Measurements from ENCODE around the gene TOM1L2.

DNA sequence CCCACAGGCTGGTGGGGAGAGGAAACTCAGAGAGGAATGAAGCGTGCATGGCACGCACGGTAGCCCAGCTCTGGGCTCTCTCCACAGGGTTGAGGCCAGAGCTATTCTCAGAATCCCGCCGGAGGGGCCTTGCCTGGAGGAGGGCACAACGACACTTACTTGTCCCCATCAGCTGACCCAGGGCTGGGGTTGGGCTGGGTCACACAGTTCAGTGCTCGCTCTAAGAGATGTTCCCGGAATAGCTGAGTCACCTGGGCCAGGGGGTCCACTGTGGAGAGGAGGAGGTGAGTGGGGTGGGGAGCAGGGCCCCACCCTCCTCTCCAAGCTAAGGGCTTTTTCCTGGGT lies 157.2 kb downstream of the TOM1L2 start:
- no peak for TF ChIP-seq POLR2AphosphoS5 (IDR thresholded peaks at IDR 0.05; ENCODE audit: low read depth)
- no peak for TF ChIP-seq CTCF (IDR thresholded peaks at IDR 0.05; ENCODE audit: insufficient read depth, low read length)
- TF ChIP-seq, protein P1, sequence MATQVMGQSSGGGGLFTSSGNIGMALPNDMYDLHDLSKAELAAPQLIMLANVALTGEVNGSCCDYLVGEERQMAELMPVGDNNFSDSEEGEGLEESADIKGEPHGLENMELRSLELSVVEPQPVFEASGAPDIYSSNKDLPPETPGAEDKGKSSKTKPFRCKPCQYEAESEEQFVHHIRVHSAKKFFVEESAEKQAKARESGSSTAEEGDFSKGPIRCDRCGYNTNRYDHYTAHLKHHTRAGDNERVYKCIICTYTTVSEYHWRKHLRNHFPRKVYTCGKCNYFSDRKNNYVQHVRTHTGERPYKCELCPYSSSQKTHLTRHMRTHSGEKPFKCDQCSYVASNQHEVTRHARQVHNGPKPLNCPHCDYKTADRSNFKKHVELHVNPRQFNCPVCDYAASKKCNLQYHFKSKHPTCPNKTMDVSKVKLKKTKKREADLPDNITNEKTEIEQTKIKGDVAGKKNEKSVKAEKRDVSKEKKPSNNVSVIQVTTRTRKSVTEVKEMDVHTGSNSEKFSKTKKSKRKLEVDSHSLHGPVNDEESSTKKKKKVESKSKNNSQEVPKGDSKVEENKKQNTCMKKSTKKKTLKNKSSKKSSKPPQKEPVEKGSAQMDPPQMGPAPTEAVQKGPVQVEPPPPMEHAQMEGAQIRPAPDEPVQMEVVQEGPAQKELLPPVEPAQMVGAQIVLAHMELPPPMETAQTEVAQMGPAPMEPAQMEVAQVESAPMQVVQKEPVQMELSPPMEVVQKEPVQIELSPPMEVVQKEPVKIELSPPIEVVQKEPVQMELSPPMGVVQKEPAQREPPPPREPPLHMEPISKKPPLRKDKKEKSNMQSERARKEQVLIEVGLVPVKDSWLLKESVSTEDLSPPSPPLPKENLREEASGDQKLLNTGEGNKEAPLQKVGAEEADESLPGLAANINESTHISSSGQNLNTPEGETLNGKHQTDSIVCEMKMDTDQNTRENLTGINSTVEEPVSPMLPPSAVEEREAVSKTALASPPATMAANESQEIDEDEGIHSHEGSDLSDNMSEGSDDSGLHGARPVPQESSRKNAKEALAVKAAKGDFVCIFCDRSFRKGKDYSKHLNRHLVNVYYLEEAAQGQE (IDR thresholded peaks at IDR 0.05; ENCODE audit: insufficient replicate concordance, low read depth), result no peak
- no peak for TF ChIP-seq GABPA (IDR thresholded peaks at IDR 0.05; ENCODE audit: low read depth)
- TF ChIP-seq SPI1 (IDR thresholded peaks at IDR 0.05; ENCODE audit: borderline replicate concordance, low read depth), result no peak
